Hematopoietic multipotent progenitor cell treated with erythropoietin and hydrocortisone succinate and interleukin-3 and kit ligand, for 4 days (in vitro differentiated cells): ENCODE data around the gene C1QTNF9B.
A peak's percentile ranks its signal among the peaks of the same experiment; 100 is the strongest.
"Not testable (repeated sequence)": the region's sequence is repeated elsewhere in the genome, so short reads cannot be mapped to it uniquely, and the experiment has no call there.

ENCODE experiments used
- DNase-seq: peaks from one replicate; pipeline ENCODE4 v3.0.0-alpha.2; 2015

The C1QTNF9B gene

GRCh38 chr13:23897452-23897919 lies at the start of gene C1QTNF9B:
C1QTNF9B (minus strand) TSS chr13:23897502.
- not testable (repeated sequence) for DNase-seq

- no peak for DNase-seq
Observed at GRCh38 chr13:23946900-23947299, 49.6 kb upstream of the C1QTNF9B start.

DNA sequence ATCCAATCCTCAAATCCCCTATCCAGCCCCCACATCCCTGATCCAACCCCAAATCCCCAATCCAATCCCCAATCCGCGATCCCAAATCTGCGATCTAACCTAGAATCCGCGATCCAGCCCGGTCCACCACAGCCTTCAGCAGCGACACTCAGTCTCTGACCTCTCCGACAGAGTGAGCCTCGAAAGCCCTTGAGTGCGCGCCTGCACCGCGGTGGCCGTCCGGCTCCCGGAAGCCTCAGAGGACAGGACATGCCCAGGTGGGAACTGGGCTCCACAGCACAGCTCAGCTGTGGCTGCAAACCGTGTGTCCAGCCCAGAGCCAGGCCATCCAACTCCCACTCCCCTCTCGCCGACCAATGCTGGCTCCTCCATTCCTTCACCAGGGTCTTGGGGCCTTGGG lies 48.8 kb upstream of the C1QTNF9B start:
- no peak for DNase-seq

DNA sequence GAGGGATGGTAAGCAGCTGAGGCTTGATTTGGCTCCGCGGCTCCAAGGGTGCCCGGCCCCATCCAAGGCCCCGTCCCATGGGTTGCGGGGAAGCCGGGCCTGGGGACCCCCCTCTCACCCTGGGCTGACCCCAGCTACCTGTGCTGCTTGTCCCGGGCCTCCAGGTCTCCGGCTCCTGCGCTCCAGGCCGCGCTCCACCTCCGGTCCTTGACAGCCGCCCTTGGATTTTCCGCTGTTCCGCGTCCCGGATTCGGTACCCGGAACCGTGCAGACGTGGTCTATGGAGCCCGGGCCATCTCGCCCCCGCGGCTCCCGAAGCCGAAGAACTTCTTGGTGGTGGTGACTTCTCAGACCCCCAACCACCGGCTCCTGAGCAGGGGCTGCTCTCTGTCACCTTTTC lies 48.3 kb upstream of the C1QTNF9B start:
- no peak for DNase-seq

- DNase-seq = no peak
Observed at GRCh38 chr13:23941211-23941610, 43.9 kb upstream of the C1QTNF9B start.

GRCh38 chr13:23939666-23940065 lies 42.4 kb upstream of the C1QTNF9B start:
- not testable (repeated sequence) for DNase-seq

GRCh38 chr13:23934520-23934919 lies 37.2 kb upstream of the C1QTNF9B start:
- no peak for DNase-seq

DNA sequence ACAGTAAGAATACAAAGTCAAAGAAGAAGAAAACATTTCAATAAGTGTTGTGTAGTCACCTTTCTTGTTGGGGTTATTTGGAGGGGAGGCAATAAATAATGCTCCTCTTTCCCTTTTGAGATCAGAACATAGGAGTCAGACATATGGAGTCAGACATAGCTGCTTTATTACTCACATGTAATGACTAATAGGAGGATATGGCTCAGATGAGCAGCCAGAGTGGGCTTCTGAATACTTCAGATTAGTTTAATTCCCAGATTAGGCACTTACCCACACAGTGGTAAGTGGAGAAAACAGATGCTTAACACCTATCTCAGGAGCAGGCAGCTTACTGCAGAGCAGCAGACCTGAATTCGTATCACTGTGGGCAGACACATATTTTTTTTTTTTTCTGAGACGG lies 31.7 kb upstream of the C1QTNF9B start:
- DNase-seq = no peak

GRCh38 chr13:23923031-23923430 lies 25.7 kb upstream of the C1QTNF9B start:
- DNase-seq = no peak

DNA sequence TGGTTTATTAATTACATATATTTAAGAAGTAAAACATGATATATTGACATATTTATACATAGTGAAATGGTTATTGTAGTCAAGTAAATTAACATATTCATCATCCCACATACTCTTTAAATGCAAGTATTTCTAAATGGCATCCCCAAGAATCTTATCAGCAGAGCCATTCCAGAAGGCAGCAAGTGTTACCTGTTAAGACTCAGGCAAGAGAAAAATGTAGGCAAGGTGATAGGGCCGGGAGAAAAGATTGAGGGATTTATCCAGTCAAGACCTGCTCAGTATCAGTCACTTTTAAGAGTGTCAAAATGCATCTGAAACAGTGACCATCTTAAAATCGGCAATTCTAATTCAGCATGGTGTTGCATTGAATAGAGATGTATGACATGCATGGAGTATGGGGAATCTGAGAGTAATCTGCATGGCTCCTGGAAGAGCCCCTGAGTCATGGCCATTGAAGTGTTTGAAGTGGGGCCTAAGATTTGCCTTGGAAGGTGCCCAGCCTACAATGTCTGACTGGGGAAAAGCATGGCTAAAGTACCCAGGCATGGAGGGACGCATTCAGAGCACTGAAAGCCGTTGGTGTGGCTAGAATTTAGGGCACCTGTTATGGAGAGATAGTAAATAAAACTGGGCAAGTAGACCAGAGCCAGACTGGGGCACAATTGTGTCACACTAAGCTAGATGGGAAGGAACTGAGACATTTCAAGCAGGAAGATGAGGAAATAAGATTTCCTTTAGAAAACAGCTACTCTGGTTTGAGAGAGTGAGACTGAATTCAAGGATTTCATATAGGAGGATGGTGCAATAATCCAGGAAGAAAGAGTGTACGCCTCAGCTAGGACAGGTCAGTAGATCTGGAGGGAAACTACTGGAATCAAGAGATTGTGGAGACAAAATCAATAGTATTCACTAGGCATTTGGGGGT lies 25.0 kb upstream of the C1QTNF9B start:
- DNase-seq = no peak

DNA sequence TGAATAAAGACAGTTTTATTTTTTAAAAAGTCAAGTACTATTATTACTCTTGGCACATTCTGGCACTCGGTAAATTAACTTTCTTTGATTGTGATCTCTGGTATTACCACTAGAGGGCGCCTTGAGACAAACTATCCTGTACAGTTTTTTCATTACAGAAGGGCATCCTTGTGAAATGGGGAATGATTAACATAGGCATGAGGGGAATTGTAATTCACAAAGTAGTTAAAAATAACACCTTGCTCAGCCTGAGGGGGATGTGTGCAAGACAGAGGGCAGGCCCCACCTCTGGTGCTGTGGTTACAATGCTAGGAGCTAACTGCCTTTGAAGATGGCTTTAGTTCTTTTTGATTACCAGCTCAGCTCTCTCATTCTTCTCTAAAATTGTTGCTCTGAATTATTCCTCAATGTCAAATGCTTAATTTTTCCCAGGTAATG lies 24.2 kb upstream of the C1QTNF9B start:
- DNase-seq = peak; percentile 66

- DNase-seq = no peak
Observed at GRCh38 chr13:23919006-23919405, 21.7 kb upstream of the C1QTNF9B start.

DNA sequence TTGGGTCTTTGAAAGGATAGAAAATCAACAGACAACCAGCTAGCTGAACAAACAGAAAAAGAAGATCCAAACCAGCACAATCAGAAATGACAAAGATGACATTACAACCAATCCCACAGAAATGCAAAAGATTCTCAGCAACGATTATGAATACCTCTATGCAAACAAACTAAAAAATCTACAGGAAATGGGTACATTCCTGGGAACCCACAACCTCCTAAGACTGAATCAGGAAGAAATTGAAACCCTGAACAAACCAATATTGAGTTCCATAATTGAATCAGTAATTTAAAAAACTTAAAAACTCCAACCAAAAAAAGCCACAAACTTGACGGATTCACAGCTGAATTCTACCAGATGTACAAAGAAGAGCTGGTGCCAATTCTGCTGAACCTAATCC lies 20.9 kb upstream of the C1QTNF9B start:
- no peak for DNase-seq

GRCh38 chr13:23915308-23915707 lies 18.0 kb upstream of the C1QTNF9B start:
- DNase-seq = no peak

DNA sequence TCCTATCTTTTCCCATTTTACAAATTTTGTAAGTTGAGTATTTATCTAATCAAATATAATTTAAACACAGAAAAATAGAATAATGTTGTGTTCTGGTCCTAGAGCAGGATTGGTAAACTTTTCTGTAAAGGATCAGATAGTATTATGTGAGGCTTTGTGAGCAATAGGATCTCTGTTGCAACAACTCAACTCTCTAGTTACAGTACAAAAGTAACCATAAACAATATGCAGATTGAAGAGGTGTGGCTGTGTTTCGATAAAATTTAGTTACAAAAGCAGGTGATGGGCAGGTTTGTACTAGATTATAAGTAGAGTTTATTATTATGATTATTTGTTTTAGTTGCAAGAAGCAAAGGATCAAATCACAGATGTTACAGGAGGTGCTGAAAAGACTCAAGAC lies 15.2 kb upstream of the C1QTNF9B start:
- no peak for DNase-seq

- DNase-seq = no peak
Observed at GRCh38 chr13:23909606-23910005, 12.3 kb upstream of the C1QTNF9B start.

GRCh38 chr13:23905766-23906165 lies 8.5 kb upstream of the C1QTNF9B start:
- no peak for DNase-seq

GRCh38 chr13:23903906-23904280 lies 6.6 kb upstream of the C1QTNF9B start:
- no peak for DNase-seq

GRCh38 chr13:23902975-23903905 lies 5.9 kb upstream of the C1QTNF9B start:
- no peak for DNase-seq

DNA sequence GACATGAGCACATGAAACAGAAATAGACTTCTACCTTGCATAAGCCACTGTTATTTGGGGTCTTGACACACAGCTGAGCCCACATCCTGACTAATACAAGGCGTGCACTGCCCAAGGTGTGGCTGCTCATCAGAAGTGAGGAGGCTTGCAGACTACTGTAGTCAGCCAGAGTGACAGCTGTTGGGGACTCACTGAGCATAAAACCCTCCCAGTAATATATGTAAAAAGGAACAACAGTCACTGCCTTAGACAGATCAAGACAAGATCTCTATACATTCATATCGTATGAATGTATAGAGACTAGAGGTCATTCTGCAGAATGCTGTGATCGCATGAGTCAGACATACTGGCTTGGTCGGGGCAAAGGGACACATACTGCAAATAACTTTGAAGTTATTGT lies 4.1 kb upstream of the C1QTNF9B start:
- DNase-seq = no peak

GRCh38 chr13:23899555-23899954 lies 2.3 kb upstream of the C1QTNF9B start:
- DNase-seq = peak; percentile 61

DNA sequence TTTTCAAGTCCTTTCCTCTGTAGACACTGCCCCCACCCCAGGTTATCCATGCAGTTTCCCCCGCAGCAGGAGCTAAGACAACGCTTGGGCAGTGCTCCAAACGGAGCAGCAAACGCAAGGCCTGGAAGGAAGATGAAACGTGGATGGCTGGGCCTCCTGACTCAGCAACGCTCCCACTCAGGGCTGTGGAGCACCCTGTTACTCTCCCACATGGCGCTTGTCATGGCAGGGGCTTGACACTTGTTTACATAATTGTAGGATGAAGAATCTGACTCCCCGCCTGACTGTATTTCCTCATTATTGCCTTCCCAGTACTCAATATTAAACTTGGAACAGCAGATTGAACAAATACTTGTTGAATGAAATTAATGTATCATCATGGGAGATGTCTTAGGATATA lies 799 bp upstream of the C1QTNF9B start:
- no peak for DNase-seq

DNA sequence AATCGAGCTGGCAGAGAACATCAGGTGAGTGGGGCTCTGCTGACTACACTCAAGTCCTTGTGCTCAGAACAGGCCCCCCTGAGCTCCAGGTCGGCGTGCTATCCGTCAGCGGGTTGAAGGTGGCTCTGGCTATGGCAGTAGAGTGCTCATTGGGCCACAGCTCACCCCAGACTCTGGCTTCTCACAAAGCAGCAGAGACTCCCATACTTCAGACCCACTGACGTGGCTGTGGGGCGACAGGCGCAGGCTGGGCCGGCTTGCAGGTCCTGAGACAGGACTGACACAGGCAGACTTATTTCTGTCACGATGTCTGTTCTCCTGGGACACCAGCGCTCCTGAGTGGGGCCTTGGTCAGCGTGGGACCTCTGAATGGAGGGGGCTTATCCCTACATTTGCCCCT lies 2.6 kb downstream of the C1QTNF9B start:
- not testable (repeated sequence) for DNase-seq

GRCh38 chr13:23893791-23894190 lies 3.5 kb downstream of the C1QTNF9B start:
- not testable (repeated sequence) for DNase-seq
